Astrocyte (in vitro differentiated cells and primary cell): ENCODE measurements around the gene DNAL4. TPM values are rescaled to one million over a fixed set of nuclear protein-coding genes. Genes with fewer than 3 reads are reported as not detected.

Experiments
- DNase-seq: peaks from one replicate; pipeline ENCODE4 v3.0.0-alpha.2; 2010; ENCODE audit warnings: low read depth
- FAIRE-seq: peaks from 2 replicates; lab custom pipeline; 2011; peaks lifted over from hg19 to GRCh38; lab: Jason Lieb, UNC
- H2AFZ ChIP-seq: 2 replicates; pipeline ENCODE4 v1.6.0; 2012; ENCODE audit warnings: low read depth, low read length, inconsistent platforms
- H3K27ac ChIP-seq: 2 replicates; pipeline ENCODE4 v1.5.1; 2011; ENCODE audit warnings: low read depth, low read length, inconsistent platforms
- H3K27me3 ChIP-seq: 2 replicates; pipeline ENCODE4 v1.6.0; 2011; ENCODE audit warnings: low read length, inconsistent platforms; ENCODE audit not compliant: insufficient read depth
- H3K36me3 ChIP-seq: 2 replicates; pipeline ENCODE4 v1.5.1; 2011; ENCODE audit warnings: low read length, inconsistent platforms; ENCODE audit not compliant: insufficient read depth
- H3K4me1 ChIP-seq: 2 replicates; pipeline ENCODE4 v1.5.1; 2011; ENCODE audit warnings: low read length, inconsistent platforms; ENCODE audit not compliant: insufficient read depth
- H3K4me2 ChIP-seq: 2 replicates; pipeline ENCODE4 v1.6.0; 2012; ENCODE audit warnings: low read length, inconsistent platforms
- H3K4me3 ChIP-seq: 2 replicates; pipeline ENCODE4 v1.5.1; 2011; ENCODE audit warnings: low read depth, mild to moderate bottlenecking, low read length, inconsistent platforms; ENCODE audit not compliant: insufficient read depth
- H3K79me2 ChIP-seq: 2 replicates; pipeline ENCODE4 v1.6.0; 2012; ENCODE audit warnings: mild to moderate bottlenecking, low read length, inconsistent platforms; ENCODE audit not compliant: insufficient read depth
- H3K9ac ChIP-seq: 2 replicates; pipeline ENCODE4 v1.6.0; 2012; ENCODE audit warnings: mild to moderate bottlenecking, low read length, inconsistent platforms
- H3K9me3 ChIP-seq: 2 replicates; pipeline ENCODE4 v1.5.1; 2012; ENCODE audit warnings: low read depth, mild to moderate bottlenecking, low read length, inconsistent platforms; ENCODE audit not compliant: insufficient read depth
- H4K20me1 ChIP-seq: 2 replicates; pipeline ENCODE4 v1.6.0; 2012; ENCODE audit warnings: low read length, inconsistent platforms; ENCODE audit not compliant: insufficient read depth
- H3K27ac Mint-ChIP-seq: one replicate; pipeline ENCODE4 v1.8.0; 2021; ENCODE audit warnings: mild to moderate bottlenecking, mixed read lengths; ENCODE audit not compliant: unreplicated experiment
- H3K27me3 Mint-ChIP-seq: one replicate; pipeline ENCODE4 v1.8.0; 2021; ENCODE audit warnings: low read depth, mixed read lengths; ENCODE audit not compliant: unreplicated experiment
- H3K36me3 Mint-ChIP-seq: one replicate; pipeline ENCODE4 v1.8.0; 2021; ENCODE audit warnings: low read depth, mixed read lengths; ENCODE audit not compliant: unreplicated experiment
- H3K4me1 Mint-ChIP-seq: one replicate; pipeline ENCODE4 v1.8.0; 2021; ENCODE audit warnings: low read depth, mixed read lengths; ENCODE audit not compliant: unreplicated experiment
- H3K4me3 Mint-ChIP-seq: one replicate; pipeline ENCODE4 v1.8.0; 2021; ENCODE audit warnings: mild to moderate bottlenecking, moderate library complexity, mixed read lengths; ENCODE audit not compliant: unreplicated experiment
- H3K9me3 Mint-ChIP-seq: one replicate; pipeline ENCODE4 v1.8.0; 2021; ENCODE audit warnings: mild to moderate bottlenecking, mixed read lengths; ENCODE audit not compliant: unreplicated experiment
- EZH2 ChIP-seq: IDR thresholded peaks from 2 replicates; pipeline ENCODE4 v1.6.1; 2012; ENCODE audit warnings: mild to moderate bottlenecking, low read length, inconsistent platforms; ENCODE audit not compliant: insufficient read depth
- total RNA-seq: library from RNA; stranded (reverse); gene quantifications from 2 replicates; pipeline ENCODE4 v1.2.1, GENCODE V29; 2021
- TF ChIP-seq, protein P1 (sequence below): IDR thresholded peaks from 2 replicates; pipeline ENCODE4 v1.5.1; 2011; ENCODE audit warnings: low read depth, mild to moderate bottlenecking, inconsistent platforms, low read length, moderate library complexity; ENCODE audit not compliant: insufficient read depth

The DNAL4 gene
- total RNA-seq, 1 donor from 2014 or later: 12.8 TPM

DNA sequence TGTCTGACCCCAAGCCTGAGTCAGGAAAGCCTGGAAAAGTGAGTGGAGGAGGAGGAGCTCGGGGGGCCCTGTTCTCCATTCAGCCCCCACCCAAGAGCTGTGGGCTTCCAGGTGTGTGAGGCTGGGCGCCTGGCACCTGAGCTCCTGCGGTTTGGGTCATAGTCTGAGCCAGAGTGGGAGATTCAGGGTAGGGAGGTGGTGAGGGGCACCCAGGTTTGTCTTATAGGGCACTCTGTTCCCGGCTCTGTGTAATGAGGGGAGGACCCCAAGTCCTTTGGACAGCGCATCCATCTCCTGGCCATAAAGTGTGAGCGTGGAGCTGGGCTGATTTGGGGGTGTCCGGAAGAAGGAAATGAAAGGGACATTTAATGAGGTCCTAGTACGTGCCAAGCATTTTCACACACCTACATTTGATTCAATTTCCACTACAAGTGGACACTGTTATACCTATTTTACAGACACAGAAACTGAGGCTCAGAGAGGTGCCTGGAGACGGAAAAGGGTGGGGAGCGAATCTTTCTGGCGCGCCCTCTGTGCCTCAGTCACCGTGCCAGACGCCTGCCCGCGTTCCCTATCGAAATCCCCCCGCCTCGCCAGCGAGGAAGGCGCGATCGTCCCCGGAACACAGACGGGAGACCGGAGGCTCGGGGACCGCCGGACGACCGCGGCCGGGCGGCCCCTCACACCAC lies 48.7 kb upstream of the DNAL4 start:
- H3K4me2 ChIP-seq: peak overlapping the region; percentile 82
- TF ChIP-seq, protein P1, sequence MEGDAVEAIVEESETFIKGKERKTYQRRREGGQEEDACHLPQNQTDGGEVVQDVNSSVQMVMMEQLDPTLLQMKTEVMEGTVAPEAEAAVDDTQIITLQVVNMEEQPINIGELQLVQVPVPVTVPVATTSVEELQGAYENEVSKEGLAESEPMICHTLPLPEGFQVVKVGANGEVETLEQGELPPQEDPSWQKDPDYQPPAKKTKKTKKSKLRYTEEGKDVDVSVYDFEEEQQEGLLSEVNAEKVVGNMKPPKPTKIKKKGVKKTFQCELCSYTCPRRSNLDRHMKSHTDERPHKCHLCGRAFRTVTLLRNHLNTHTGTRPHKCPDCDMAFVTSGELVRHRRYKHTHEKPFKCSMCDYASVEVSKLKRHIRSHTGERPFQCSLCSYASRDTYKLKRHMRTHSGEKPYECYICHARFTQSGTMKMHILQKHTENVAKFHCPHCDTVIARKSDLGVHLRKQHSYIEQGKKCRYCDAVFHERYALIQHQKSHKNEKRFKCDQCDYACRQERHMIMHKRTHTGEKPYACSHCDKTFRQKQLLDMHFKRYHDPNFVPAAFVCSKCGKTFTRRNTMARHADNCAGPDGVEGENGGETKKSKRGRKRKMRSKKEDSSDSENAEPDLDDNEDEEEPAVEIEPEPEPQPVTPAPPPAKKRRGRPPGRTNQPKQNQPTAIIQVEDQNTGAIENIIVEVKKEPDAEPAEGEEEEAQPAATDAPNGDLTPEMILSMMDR: no peak
- TF ChIP-seq EZH2: no peak
- H3K4me1 ChIP-seq: peaks cover 7% of the 10 kb centered on the region
- H3K27ac ChIP-seq: no peak overlapping the region
- no peak overlapping the region for H3K9ac ChIP-seq
- no peaks in the 10 kb centered on the region for H3K9me3 ChIP-seq
- peak overlapping the region; percentile 53 for H3K27ac Mint-ChIP-seq
- peak overlapping the region; percentile 49 for H3K4me3 ChIP-seq
- H3K27me3 ChIP-seq: peaks cover 12% of the 10 kb centered on the region
- H3K9me3 Mint-ChIP-seq: no peaks in the 10 kb centered on the region
- no peak for FAIRE-seq
- peaks cover 2% of the 10 kb centered on the region for H3K36me3 Mint-ChIP-seq
- H2AFZ ChIP-seq: peak overlapping the region; percentile 84
- H4K20me1 ChIP-seq: peaks cover 16% of the 10 kb centered on the region
- H3K27me3 Mint-ChIP-seq: peaks cover 57% of the 10 kb centered on the region
- H3K4me3 Mint-ChIP-seq: peak overlapping the region; percentile 81
- no peaks in the 10 kb centered on the region for H3K36me3 ChIP-seq
- no peaks in the 10 kb centered on the region for H3K79me2 ChIP-seq
- H3K4me1 Mint-ChIP-seq: peaks cover 1% of the 10 kb centered on the region
- no peak for DNase-seq

DNA sequence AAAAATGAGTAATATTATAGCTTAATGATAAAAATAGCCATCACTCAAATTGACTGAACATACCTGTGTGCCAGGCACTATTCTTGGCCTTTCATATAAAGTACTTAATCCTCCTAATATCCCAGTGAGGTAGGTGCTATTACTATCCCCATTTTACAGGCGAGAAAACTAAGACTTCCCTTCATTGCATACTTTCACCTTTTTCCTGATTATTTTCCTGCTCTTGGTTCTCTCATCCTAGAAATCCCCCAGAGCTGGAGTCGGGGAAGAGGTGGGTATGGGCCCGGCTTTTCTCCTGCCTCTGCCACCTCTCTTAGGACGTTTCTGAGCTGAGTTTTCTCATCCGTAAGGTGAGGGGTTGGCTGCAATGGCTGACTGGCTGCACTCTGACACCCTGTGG lies 47.7 kb upstream of the DNAL4 start:
- no peaks in the 10 kb centered on the region for H3K9me3 ChIP-seq
- H3K27ac Mint-ChIP-seq: no peak overlapping the region
- H3K4me2 ChIP-seq: no peak overlapping the region
- H3K27ac ChIP-seq: no peak overlapping the region
- H3K4me3 Mint-ChIP-seq: no peak overlapping the region
- FAIRE-seq (no peak), DNase-seq (no peak)
- H2AFZ ChIP-seq: no peak overlapping the region
- peaks cover 2% of the 10 kb centered on the region for H3K36me3 Mint-ChIP-seq
- H3K27me3 ChIP-seq: peaks cover 12% of the 10 kb centered on the region
- H4K20me1 ChIP-seq: peaks cover 16% of the 10 kb centered on the region
- no peaks in the 10 kb centered on the region for H3K9me3 Mint-ChIP-seq
- no peaks in the 10 kb centered on the region for H3K36me3 ChIP-seq
- H3K27me3 Mint-ChIP-seq: peaks cover 54% of the 10 kb centered on the region
- H3K4me1 Mint-ChIP-seq: peaks cover 1% of the 10 kb centered on the region
- TF ChIP-seq, protein P1: no peak
- TF ChIP-seq EZH2: no peak
- H3K4me1 ChIP-seq: peaks cover 3% of the 10 kb centered on the region
- H3K4me3 ChIP-seq: no peak overlapping the region
- H3K9ac ChIP-seq: no peak overlapping the region
- H3K79me2 ChIP-seq: no peaks in the 10 kb centered on the region

DNA sequence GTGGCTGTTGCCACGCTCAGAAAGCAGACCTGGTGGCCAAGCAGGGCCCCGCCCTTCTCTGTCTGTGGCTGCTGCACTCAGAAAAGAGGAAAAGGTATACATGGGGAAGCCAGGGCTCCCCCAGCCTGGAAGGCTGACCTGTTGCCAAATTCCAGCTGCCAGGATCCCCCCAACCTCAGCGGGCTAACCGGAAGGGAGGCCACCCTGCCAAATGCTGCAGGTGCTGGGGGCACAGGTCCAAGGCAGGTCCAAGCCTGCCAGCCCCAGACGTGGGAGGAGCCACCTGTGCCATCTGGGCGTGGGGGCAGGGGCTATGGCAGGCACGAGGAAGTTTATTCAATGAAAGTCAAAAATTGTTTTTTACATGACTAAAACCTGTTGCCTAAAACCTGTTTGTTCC lies 47.3 kb upstream of the DNAL4 start:
- Histone ChIP-seq H4K20me1 (peaks cover 16% of the 10 kb centered on the region), H3K9me3 (no peaks in the 10 kb centered on the region), H3K27me3 (peaks cover 12% of the 10 kb centered on the region), H2AFZ (no peak overlapping the region), H3K27ac (no peak overlapping the region), H3K79me2 (no peaks in the 10 kb centered on the region), H3K4me1 (peaks cover 6% of the 10 kb centered on the region), H3K36me3 (no peaks in the 10 kb centered on the region), H3K9ac (no peak overlapping the region), H3K4me3 (no peak overlapping the region), H3K4me2 (no peak overlapping the region)
- Mint-ChIP-seq H3K4me3 (no peak overlapping the region), H3K27me3 (peaks cover 54% of the 10 kb centered on the region), H3K36me3 (peaks cover 4% of the 10 kb centered on the region), H3K27ac (no peak overlapping the region), H3K9me3 (no peaks in the 10 kb centered on the region), H3K4me1 (peaks cover 1% of the 10 kb centered on the region)
- no peak for TF ChIP-seq EZH2
- no peak for DNase-seq
- FAIRE-seq: no peak
